Neural progenitor cell (in vitro differentiated cells): ENCODE measurements around the gene NCKAP5. TPM values are rescaled to one million over a fixed set of nuclear protein-coding genes. Genes with fewer than 3 reads are reported as not detected.

Source experiments
- DNase-seq: peaks from one replicate; pipeline ENCODE4 v3.0.0-alpha.2; 2016; ENCODE audit warnings: low spot score
- H2AFZ ChIP-seq: fragments of 200-600 bp; sonication (generic); replicated peaks from 2 replicates; pipeline ENCODE4 v1.6.1; 2016; ENCODE audit warnings: antibody characterized with exemption
- H3F3A ChIP-seq: fragments of 200-600 bp; sonication (generic); 2 replicates; pipeline ENCODE4 v1.6.1; 2016; ENCODE audit warnings: antibody characterized with exemption, low read depth
- H3K27ac ChIP-seq: fragments of 200-600 bp; sonication (generic); 2 replicates; pipeline ENCODE4 v1.5.1; 2016; ENCODE audit warnings: mild to moderate bottlenecking
- H3K27me3 ChIP-seq: fragments of 200-600 bp; sonication (generic); 2 replicates; pipeline ENCODE4 v1.6.1; 2016; ENCODE audit warnings: mild to moderate bottlenecking, moderate library complexity
- H3K36me3 ChIP-seq: fragments of 200-600 bp; sonication (generic); 2 replicates; pipeline ENCODE4 v1.5.1; 2016
- H3K4me1 ChIP-seq: fragments of 200-600 bp; sonication (generic); 2 replicates; pipeline ENCODE4 v1.6.1; 2016; ENCODE audit warnings: mixed run types
- H3K4me2 ChIP-seq: fragments of 200-600 bp; sonication (generic); 2 replicates; pipeline ENCODE4 v1.6.1; 2016
- H3K4me3 ChIP-seq: fragments of 200-600 bp; sonication (generic); 2 replicates; pipeline ENCODE4 v1.5.1; 2016
- H3K79me2 ChIP-seq: fragments of 200-600 bp; sonication (generic); 2 replicates; pipeline ENCODE4 v1.6.1; 2016; ENCODE audit warnings: low read depth
- H3K9ac ChIP-seq: fragments of 200-600 bp; sonication (generic); 2 replicates; pipeline ENCODE4 v1.6.1; 2016
- H3K9me3 ChIP-seq: fragments of 200-600 bp; sonication (generic); 2 replicates; pipeline ENCODE4 v1.5.1; 2016; ENCODE audit warnings: low read depth
- H4K20me1 ChIP-seq: fragments of 200-600 bp; sonication (generic); 2 replicates; pipeline ENCODE4 v1.6.1; 2016; ENCODE audit warnings: low read depth
- H3K27ac Mint-ChIP-seq: 3 replicates; pipeline ENCODE4 v1.8.0; 2021; ENCODE audit warnings: mixed read lengths
- H3K27me3 Mint-ChIP-seq: 2 replicates; pipeline ENCODE4 v1.8.0; 2022; ENCODE audit warnings: low read depth, mild to moderate bottlenecking, inconsistent platforms, moderate library complexity, mixed read lengths; ENCODE audit not compliant: insufficient read depth
- H3K36me3 Mint-ChIP-seq: 3 replicates; pipeline ENCODE4 v1.8.0; 2021; ENCODE audit warnings: mixed read lengths
- H3K4me1 Mint-ChIP-seq: 3 replicates; pipeline ENCODE4 v1.8.0; 2021; ENCODE audit warnings: mixed read lengths
- H3K4me3 Mint-ChIP-seq: 3 replicates; pipeline ENCODE4 v1.8.0; 2021; ENCODE audit warnings: mild to moderate bottlenecking, moderate library complexity, mixed read lengths
- H3K9me3 Mint-ChIP-seq: 3 replicates; pipeline ENCODE4 v1.8.0; 2020; ENCODE audit warnings: mixed read lengths
- EZH2 ChIP-seq: fragments of 200-600 bp; sonication (generic); IDR thresholded peaks from 2 replicates; pipeline ENCODE4 v1.6.1; 2017; ENCODE audit warnings: antibody characterized with exemption, mild to moderate bottlenecking, moderate library complexity
- EZH2phosphoT487 ChIP-seq: fragments of 200-600 bp; sonication (generic); IDR thresholded peaks from 2 replicates; pipeline ENCODE4 v1.6.1; 2017; ENCODE audit warnings: antibody characterized with exemption
- total RNA-seq: library from RNA; depleted of rRNA; stranded (reverse); fragments of >200 nt; gene quantifications from 2 replicates; pipeline ENCODE4 v1.2.3, GENCODE V29; 2015; ENCODE audit warnings: low replicate concordance
- TF ChIP-seq, protein P1 (sequence below): fragments of 200-600 bp; sonication (generic); IDR thresholded peaks from 2 replicates; pipeline ENCODE4 v1.5.1; 2017; ENCODE audit warnings: antibody characterized with exemption, mild to moderate bottlenecking

Gene NCKAP5
- total RNA-seq, 1 donor from 2014 or later: 0.47 TPM

DNA sequence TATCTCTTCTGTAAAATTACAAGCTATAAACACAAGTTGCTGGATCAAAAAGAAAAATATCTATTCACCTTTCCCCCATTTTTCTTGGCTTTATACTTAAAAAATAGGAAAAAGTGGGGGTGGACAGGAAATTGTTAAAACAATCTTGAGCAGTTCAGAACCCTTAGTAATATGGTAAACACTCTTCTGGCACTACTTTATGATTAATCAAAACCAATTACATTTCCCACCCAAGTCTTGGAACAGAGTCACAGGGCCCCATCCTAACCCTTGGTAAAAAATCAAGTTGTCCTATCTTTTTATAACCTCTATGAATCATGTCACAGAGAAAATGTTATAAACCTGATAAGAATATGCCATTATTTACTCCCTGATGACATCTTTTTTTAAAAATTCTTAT lies 570.0 kb downstream of the NCKAP5 start:
- Histone ChIP-seq H3K4me2 (no peak overlapping the region), H3K4me1 (no peaks in the 10 kb centered on the region), H3K27ac (no peak overlapping the region), H4K20me1 (no peaks in the 10 kb centered on the region), H3K79me2 (no peaks in the 10 kb centered on the region), H3F3A (no peaks in the 10 kb centered on the region), H3K9ac (no peak overlapping the region), H3K4me3 (no peak overlapping the region), H3K9me3 (no peaks in the 10 kb centered on the region), H3K27me3 (no peaks in the 10 kb centered on the region), H3K36me3 (no peaks in the 10 kb centered on the region), H2AFZ (no peak overlapping the region)
- no peak for DNase-seq
- Mint-ChIP-seq H3K27me3 (no peaks in the 10 kb centered on the region), H3K4me3 (no peak overlapping the region), H3K27ac (no peak overlapping the region), H3K4me1 (no peaks in the 10 kb centered on the region), H3K9me3 (no peaks in the 10 kb centered on the region), H3K36me3 (no peaks in the 10 kb centered on the region)
- TF ChIP-seq, protein P1, sequence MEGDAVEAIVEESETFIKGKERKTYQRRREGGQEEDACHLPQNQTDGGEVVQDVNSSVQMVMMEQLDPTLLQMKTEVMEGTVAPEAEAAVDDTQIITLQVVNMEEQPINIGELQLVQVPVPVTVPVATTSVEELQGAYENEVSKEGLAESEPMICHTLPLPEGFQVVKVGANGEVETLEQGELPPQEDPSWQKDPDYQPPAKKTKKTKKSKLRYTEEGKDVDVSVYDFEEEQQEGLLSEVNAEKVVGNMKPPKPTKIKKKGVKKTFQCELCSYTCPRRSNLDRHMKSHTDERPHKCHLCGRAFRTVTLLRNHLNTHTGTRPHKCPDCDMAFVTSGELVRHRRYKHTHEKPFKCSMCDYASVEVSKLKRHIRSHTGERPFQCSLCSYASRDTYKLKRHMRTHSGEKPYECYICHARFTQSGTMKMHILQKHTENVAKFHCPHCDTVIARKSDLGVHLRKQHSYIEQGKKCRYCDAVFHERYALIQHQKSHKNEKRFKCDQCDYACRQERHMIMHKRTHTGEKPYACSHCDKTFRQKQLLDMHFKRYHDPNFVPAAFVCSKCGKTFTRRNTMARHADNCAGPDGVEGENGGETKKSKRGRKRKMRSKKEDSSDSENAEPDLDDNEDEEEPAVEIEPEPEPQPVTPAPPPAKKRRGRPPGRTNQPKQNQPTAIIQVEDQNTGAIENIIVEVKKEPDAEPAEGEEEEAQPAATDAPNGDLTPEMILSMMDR: no peak
- TF ChIP-seq EZH2phosphoT487: no peak
- TF ChIP-seq EZH2: no peak

DNA sequence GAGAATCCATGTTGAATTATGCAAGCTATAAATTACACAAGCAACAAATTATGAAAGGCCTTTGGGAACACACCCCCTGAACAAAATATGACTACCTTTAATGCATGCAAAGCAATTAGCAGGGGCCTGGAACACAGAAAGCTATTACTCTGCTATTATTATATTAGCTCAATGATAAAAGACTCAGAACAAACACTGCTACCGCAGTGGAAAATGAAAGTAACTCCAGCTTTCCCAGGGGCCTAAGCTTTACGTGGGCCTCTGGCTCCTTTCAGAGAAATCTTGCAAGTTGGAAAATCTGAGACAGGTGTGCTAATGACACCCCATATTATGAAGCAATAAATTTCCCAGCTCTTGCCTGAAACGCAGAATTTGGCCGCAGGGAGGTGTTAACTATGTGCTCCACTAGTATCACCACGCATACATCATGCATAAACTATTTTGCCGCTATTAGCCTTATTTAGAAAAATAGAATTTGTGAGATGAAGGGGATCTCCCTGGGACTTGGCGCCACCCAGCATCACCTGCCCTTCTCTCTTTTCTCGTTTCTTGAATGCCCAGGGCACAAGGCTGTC lies 576.7 kb downstream of the NCKAP5 start:
- H3K36me3 Mint-ChIP-seq: no peaks in the 10 kb centered on the region
- H3K4me1 Mint-ChIP-seq: no peaks in the 10 kb centered on the region
- no peaks in the 10 kb centered on the region for H4K20me1 ChIP-seq
- no peaks in the 10 kb centered on the region for H3K27me3 Mint-ChIP-seq
- H2AFZ ChIP-seq: no peak overlapping the region
- no peaks in the 10 kb centered on the region for H3K27me3 ChIP-seq
- H3K27ac Mint-ChIP-seq: no peak overlapping the region
- no peak overlapping the region for H3K4me3 Mint-ChIP-seq
- no peak overlapping the region for H3K4me3 ChIP-seq
- no peak overlapping the region for H3K9ac ChIP-seq
- no peak for DNase-seq
- H3K9me3 Mint-ChIP-seq: no peaks in the 10 kb centered on the region
- no peak overlapping the region for H3K27ac ChIP-seq
- H3F3A ChIP-seq: no peaks in the 10 kb centered on the region
- no peaks in the 10 kb centered on the region for H3K79me2 ChIP-seq
- no peak overlapping the region for H3K4me2 ChIP-seq
- H3K9me3 ChIP-seq: no peaks in the 10 kb centered on the region
- no peaks in the 10 kb centered on the region for H3K4me1 ChIP-seq
- no peaks in the 10 kb centered on the region for H3K36me3 ChIP-seq
- no peak for TF ChIP-seq EZH2phosphoT487

GRCh38 chr2:132984731-132985130 lies 583.5 kb downstream of the NCKAP5 start:
- no peak overlapping the region for H3K27ac Mint-ChIP-seq
- no peak for DNase-seq
- no peak for TF ChIP-seq EZH2phosphoT487
- TF ChIP-seq EZH2: no peak
- TF ChIP-seq, protein P1: no peak

DNA sequence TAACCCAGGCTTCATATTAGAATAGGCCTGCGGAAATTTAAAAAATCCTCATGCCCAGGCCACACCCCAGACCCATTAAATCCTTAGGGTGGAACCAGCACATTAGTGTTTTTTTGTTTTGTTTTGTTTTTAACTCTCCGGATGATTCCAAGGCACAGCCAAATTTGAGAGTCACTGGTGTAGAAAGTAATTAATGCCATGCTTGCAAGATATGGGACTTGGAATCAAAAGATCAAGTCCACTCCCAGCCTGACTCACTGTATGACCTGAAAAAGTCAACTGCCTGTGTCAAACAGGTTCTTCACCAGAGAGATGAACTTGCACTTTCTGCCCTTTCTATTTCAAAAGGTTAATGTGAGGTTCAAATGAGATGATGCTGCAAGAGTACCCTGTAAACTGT lies 588.0 kb downstream of the NCKAP5 start:
- DNase-seq: no peak
- no peaks in the 10 kb centered on the region for H3K9me3 ChIP-seq
- Mint-ChIP-seq H3K4me1 (peaks cover 44% of the 10 kb centered on the region), H3K4me3 (no peak overlapping the region), H3K27ac (no peak overlapping the region), H3K27me3 (no peaks in the 10 kb centered on the region), H3K36me3 (peaks cover 9% of the 10 kb centered on the region), H3K9me3 (peaks cover 2% of the 10 kb centered on the region)
- no peaks in the 10 kb centered on the region for H4K20me1 ChIP-seq
- H3K27ac ChIP-seq: no peak overlapping the region
- no peaks in the 10 kb centered on the region for H3K79me2 ChIP-seq
- H3K9ac ChIP-seq: no peak overlapping the region
- no peak overlapping the region for H2AFZ ChIP-seq
- H3K27me3 ChIP-seq: no peaks in the 10 kb centered on the region
- H3K4me3 ChIP-seq: no peak overlapping the region
- H3K4me2 ChIP-seq: no peak overlapping the region
- TF ChIP-seq, protein P1: no peak
- TF ChIP-seq EZH2: no peak
- H3K4me1 ChIP-seq: peaks cover 5% of the 10 kb centered on the region
- no peaks in the 10 kb centered on the region for H3F3A ChIP-seq
- no peaks in the 10 kb centered on the region for H3K36me3 ChIP-seq

More at GRCh38 chr2:132984731-132985130, 583.5 kb downstream of the NCKAP5 start:
- Histone ChIP-seq H3K4me2 (no peak overlapping the region), H3K9ac (no peak overlapping the region), H4K20me1 (no peaks in the 10 kb centered on the region), H3K79me2 (no peaks in the 10 kb centered on the region), H3K9me3 (no peaks in the 10 kb centered on the region), H3K27me3 (no peaks in the 10 kb centered on the region), H3K4me1 (peaks cover 5% of the 10 kb centered on the region), H3K27ac (no peak overlapping the region), H3K36me3 (no peaks in the 10 kb centered on the region), H3K4me3 (no peak overlapping the region), H2AFZ (no peak overlapping the region), H3F3A (no peaks in the 10 kb centered on the region)
- no peaks in the 10 kb centered on the region for H3K36me3 Mint-ChIP-seq
- peaks cover 4% of the 10 kb centered on the region for H3K4me1 Mint-ChIP-seq
- no peak overlapping the region for H3K4me3 Mint-ChIP-seq
- H3K27me3 Mint-ChIP-seq: no peaks in the 10 kb centered on the region
- no peaks in the 10 kb centered on the region for H3K9me3 Mint-ChIP-seq
